ENCODE measurements around the gene CAMK1D. TPM values are rescaled to one million over a fixed set of nuclear protein-coding genes. Genes with fewer than 3 reads are reported as not detected.

CAMK1D gene
- total RNA-seq, 4 donors from 2014 or later: 0.55 to 2.2 (median 1.5) TPM

GRCh38 chr10:12397941-12398340 is 48.6 kb downstream of the CAMK1D start:
- Histone ChIP-seq H3K36me3 (no peaks in the 10 kb centered on the region), H3K27ac (no peak overlapping the region), H3K4me1 (no peaks in the 10 kb centered on the region), H3K9me3 (no peaks in the 10 kb centered on the region), H3K4me3 (no peak overlapping the region), H3K27me3 (no peaks in the 10 kb centered on the region)
- ATAC-seq (no peak), DNase-seq (no peak)
- TF ChIP-seq POLR2A (IDR thresholded peaks at IDR 0.05) (no peak), CTCF (IDR thresholded peaks at IDR 0.05 in 4 of 5, conservative IDR thresholded peaks at IDR 0.05 in 1 of 5) (no peak)
- intact Hi-C loops (cut with DNase I; ENCODE audit: low total_unique reads) (no loop called here), in situ Hi-C loops (cut with MboI; ENCODE audit: low sequenced_read_pairs in 4 of 4) (no loop called here)

- Histone ChIP-seq H3K27me3 (no peaks in the 10 kb centered on the region), H3K4me1 (no peaks in the 10 kb centered on the region), H3K36me3 (no peaks in the 10 kb centered on the region), H3K9me3 (no peaks in the 10 kb centered on the region), H3K4me3 (no peak overlapping the region), H3K27ac (no peak overlapping the region)
- no peak for DNase-seq
- no peak for ATAC-seq
- TF ChIP-seq POLR2A (IDR thresholded peaks at IDR 0.05): no peak
- TF ChIP-seq CTCF (IDR thresholded peaks at IDR 0.05 in 4 of 5, conservative IDR thresholded peaks at IDR 0.05 in 1 of 5): no peak
- intact Hi-C loops (cut with DNase I; ENCODE audit: low total_unique reads) (no loop called here), in situ Hi-C loops (cut with MboI; ENCODE audit: low sequenced_read_pairs in 4 of 4) (no loop called here)
Measured at GRCh38 chr10:12400266-12400931, 51.1 kb downstream of the CAMK1D start.

GRCh38 chr10:12401466-12401865 is 52.1 kb downstream of the CAMK1D start:
- Histone ChIP-seq H3K9me3 (no peaks in the 10 kb centered on the region), H3K36me3 (no peaks in the 10 kb centered on the region), H3K27me3 (no peaks in the 10 kb centered on the region), H3K27ac (no peak overlapping the region), H3K4me1 (no peaks in the 10 kb centered on the region), H3K4me3 (no peak overlapping the region)
- DNase-seq (no peak), ATAC-seq (no peak)
- TF ChIP-seq CTCF (IDR thresholded peaks at IDR 0.05 in 4 of 5, conservative IDR thresholded peaks at IDR 0.05 in 1 of 5): no peak
- no peak for TF ChIP-seq POLR2A (IDR thresholded peaks at IDR 0.05)
- in situ Hi-C loops (cut with MboI; ENCODE audit: low sequenced_read_pairs in 4 of 4) (no loop called here), intact Hi-C loops (cut with DNase I; ENCODE audit: low total_unique reads) (no loop called here)

GRCh38 chr10:12403119-12403518 is 53.8 kb downstream of the CAMK1D start:
- Histone ChIP-seq H3K36me3 (no peaks in the 10 kb centered on the region), H3K27ac (no peak overlapping the region), H3K4me1 (no peaks in the 10 kb centered on the region), H3K4me3 (no peak overlapping the region), H3K27me3 (no peaks in the 10 kb centered on the region), H3K9me3 (no peaks in the 10 kb centered on the region)
- TF ChIP-seq CTCF (IDR thresholded peaks at IDR 0.05 in 4 of 5, conservative IDR thresholded peaks at IDR 0.05 in 1 of 5): no peak
- TF ChIP-seq POLR2A (IDR thresholded peaks at IDR 0.05): no peak
- in situ Hi-C loops (cut with MboI; ENCODE audit: low sequenced_read_pairs in 4 of 4): no loop called here
- ATAC-seq (no peak), DNase-seq (no peak)
- intact Hi-C loops (cut with DNase I; ENCODE audit: low total_unique reads): no loop called here

All from gastrocnemius medialis (tissue), 4 donors.